ENCODE measurements around the gene USP20.

USP20 gene

DNA sequence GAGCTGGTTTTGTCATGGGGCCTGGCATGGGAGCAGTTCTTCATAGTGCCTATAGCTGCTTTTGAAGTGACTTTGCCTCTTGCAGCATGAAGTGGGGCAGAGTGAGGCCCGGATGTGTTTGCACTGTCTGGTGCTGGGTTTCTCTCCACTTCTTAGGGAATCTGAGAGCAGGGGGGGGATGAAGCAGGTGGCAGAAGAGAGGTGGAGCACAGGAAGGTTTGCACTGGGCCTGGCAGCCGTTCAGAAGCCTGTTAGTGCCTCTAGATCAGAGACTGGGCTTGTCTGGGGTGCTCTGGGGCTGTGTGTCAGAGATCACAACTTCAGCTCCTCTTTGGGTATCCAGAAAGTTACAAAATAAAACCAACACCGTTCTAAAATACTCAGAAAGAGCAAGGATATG is 18.4 kb downstream of the USP20 start:
- no peak for DNase-seq (ENCODE audit: low read depth in 3 of 3, low spot score in 1 of 3)

DNA sequence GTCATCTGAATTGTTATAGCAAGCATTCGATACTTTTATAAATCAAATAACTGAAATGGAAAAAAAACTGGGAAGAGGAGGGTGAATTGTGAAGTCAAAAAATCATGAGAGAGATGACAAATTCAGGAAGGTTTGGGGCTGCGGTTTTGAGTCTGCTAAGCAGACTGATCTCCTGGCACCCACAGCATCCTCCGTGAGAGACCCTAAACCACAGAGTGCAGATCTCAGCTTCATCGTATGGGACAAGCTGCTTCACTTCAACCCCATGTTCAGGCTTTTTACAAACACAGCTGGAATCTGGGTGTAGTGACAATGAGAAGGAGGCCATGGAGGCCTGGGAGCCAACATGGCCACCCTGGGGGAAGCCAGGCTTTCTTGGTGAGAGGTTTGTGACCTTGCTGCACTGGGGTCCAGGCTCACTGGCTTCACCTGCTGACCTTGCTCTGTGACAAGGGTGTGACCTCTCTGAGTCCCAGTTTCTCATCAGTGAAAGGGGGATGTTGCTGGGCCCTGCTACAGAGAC is 19.4 kb downstream of the USP20 start:
- no peak for DNase-seq (ENCODE audit: low read depth in 3 of 3, low spot score in 1 of 3)

GRCh38 chr9:129857207-129857606 is 21.9 kb downstream of the USP20 start:
- DNase-seq (ENCODE audit: low read depth in 3 of 3, low spot score in 1 of 3), result no peak

GRCh38 chr9:129858167-129858962 is 23.1 kb downstream of the USP20 start:
- no peak for DNase-seq (ENCODE audit: low read depth in 3 of 3, low spot score in 1 of 3)

GRCh38 chr9:129860653-129861446 is 25.6 kb downstream of the USP20 start:
- DNase-seq (ENCODE audit: low read depth in 3 of 3, low spot score in 1 of 3), result no peak

GRCh38 chr9:129861447-129861827 is 26.2 kb downstream of the USP20 start:
- DNase-seq (ENCODE audit: low read depth in 3 of 3, low spot score in 1 of 3), result no peak

GRCh38 chr9:129863059-129863690 is 27.9 kb downstream of the USP20 start:
- peak; percentile 23 to 43 (median 32) for DNase-seq (ENCODE audit: low read depth in 3 of 3, low spot score in 1 of 3)

DNA sequence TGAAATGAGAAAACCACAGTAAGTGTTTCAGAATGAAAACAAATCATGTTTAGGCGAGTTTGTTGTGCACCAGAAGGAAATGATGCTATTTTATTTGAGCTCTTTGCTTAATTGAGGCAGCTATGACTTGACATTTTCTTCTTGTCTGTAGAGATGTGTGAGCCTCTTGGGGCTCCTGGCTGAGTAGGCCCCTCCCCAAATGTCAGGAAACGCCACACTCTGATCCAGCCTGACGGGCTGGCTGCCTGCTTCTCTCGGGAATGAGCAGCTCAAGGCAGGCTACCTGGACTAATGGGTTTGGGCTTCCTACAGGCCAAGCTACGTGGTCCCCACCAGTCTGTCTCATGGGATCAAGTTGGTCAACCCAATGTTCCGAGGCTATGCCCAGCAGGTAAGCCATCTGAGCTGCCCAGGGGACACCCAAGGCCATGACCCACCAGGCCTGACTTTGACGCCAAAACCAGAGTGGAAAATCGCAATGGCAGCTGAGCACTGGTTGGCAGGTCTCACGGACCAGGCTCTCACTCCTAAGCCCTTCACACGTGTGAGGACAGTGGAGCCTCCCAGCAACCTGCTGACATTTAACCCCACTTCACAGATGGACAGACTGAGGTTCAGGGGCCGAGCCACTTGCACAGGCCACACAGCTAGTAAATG is 29.9 kb downstream of the USP20 start:
- DNase-seq (ENCODE audit: low read depth in 3 of 3, low spot score in 1 of 3), result no peak

GRCh38 chr9:129865668-129866320 is 30.5 kb downstream of the USP20 start:
- no peak for DNase-seq (ENCODE audit: low read depth in 3 of 3, low spot score in 1 of 3)

GRCh38 chr9:129866394-129867135 is 31.3 kb downstream of the USP20 start:
- DNase-seq (ENCODE audit: low read depth in 3 of 3, low spot score in 1 of 3), result peak in 1 of 3 donors; percentile 26

DNA sequence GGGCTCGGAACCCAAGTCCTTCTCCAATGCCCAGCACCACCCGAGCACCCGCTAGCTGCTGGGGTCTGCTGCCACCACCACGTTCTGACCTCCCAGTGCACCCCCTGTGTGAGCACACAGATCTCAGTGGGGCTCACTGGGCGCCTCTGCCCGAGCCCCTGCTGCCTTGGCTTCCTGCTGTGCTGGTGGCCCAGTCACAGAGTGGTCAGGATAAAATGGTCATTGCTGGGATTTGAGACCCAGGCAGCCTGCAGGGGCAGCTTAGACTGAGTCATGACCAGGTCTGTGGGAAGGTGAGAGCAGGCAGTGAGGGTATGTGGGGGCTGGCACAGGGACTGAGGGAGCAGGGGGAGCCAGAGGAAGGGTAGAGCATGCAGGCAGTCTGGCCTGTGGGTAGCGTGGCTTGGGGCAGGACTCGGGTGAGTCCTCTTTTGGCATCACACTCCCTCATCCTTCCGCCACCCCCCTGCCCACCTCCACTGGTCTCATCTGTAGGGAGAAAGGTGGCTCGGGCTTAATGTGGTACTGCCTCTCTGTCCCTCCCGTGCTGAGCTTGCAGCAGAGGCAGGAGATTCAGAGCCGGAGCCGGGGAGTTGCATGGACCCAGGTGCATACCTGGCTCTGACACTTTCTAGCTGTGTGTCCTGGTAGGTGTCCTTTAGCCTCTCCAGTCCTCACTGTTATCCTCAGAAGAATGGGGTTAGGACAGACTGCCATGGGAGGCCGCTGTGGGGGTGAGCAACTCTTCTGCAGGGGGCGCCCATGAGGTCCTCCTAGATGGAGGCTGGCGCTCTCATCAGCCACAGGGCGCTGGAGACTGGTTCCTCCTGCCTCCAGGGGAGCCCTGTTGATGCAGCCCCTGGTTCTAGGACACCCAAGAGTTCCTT is 32.1 kb downstream of the USP20 start:
- no peak for DNase-seq (ENCODE audit: low read depth in 3 of 3, low spot score in 1 of 3)

DNA sequence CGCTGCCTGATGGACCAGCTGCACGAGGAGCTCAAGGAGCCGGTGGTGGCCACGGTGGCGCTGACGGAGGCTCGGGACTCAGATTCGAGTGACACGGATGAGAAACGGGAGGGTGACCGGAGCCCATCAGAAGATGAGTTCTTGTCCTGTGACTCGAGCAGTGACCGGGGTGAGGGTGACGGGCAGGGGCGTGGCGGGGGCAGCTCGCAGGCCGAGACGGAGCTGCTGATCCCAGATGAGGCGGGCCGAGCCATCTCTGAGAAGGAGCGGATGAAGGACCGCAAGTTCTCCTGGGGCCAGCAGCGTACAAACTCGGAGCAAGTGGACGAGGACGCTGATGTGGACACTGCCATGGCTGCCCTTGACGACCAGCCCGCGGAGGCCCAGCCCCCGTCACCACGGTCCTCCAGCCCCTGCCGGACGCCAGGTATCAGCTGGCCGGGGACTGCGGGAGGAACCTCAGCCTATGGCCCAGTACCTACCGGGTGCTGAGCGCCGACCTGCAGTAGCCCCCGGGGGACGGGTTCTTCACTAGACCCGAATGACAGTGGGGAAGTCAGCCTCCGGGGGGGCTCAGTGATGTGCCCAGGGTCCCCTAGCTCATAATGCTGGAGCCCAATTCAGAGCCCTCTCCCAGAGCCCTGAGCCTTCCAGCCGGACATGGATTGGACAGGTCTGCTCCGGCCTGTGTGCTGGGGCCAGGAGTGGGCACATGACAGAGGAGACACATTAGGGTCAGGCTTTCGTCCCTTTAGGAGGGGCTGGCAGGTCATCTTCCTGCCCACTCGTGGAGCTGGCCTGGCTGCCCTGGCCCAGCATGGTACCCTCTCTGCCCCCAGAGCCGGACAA is 33.0 kb downstream of the USP20 start:
- DNase-seq (ENCODE audit: low read depth in 3 of 3, low spot score in 1 of 3), result no peak

DNA sequence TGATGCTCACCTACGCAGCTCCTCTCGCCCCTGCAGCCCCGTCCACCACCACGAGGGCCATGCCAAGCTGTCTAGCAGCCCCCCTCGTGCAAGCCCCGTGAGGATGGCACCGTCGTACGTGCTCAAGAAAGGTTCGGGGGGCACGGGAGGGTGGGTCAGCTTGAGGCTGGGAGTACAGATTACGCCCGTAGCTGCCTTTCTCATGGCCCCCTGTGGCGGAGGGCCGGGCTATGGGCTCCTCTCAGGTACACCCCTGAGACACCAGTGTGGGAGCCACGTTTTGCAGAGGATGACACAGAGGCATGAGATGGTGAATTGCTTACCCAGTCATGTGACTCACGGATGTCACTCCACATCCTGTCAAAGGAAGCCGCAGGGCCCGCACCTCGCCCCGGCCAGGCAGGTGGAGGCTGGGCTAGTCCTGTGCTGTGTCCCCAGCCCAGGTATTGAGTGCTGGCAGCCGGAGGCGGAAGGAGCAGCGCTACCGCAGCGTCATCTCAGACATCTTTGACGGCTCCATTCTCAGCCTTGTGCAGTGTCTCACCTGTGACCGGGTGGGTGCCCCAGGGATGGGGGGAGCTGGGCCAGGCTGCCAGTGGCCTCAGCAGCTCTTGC is 33.7 kb downstream of the USP20 start:
- DNase-seq (ENCODE audit: low read depth in 3 of 3, low spot score in 1 of 3), result peak; percentile 61 to 82 (median 78)

GRCh38 chr9:129869585-129870501 is 34.6 kb downstream of the USP20 start:
- DNase-seq (ENCODE audit: low read depth in 3 of 3, low spot score in 1 of 3), result no peak

- DNase-seq (ENCODE audit: low read depth in 3 of 3, low spot score in 1 of 3), result no peak
Observed at GRCh38 chr9:129871046-129871445, 35.8 kb downstream of the USP20 start.

- no peak for DNase-seq (ENCODE audit: low read depth in 3 of 3, low spot score in 1 of 3)
Observed at GRCh38 chr9:129873563-129874190, 38.4 kb downstream of the USP20 start.
